Measurements from ENCODE around the gene AGBL4.

The AGBL4 gene

DNA sequence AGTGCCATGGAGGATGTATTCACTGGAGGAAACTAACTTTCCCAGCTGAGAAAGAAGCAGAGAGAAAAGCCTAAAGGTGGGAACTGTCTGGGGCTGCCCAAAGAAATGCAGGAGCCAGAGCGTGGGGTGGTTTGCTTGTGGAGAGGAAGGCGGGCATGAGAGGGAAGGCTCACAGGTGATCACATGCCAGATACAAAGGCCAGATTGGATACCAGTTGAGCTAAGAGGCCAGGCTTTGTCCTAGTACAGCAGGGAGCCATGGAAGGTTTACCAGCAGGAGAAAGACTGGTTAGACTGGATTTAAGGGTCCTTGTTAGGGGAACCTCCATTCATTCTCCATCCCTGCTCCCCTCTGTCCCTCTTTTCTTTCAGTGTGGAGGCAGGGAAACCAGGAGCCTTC lies 1313.4 kb downstream of the AGBL4 start:
- DNase-seq = no peak

DNA sequence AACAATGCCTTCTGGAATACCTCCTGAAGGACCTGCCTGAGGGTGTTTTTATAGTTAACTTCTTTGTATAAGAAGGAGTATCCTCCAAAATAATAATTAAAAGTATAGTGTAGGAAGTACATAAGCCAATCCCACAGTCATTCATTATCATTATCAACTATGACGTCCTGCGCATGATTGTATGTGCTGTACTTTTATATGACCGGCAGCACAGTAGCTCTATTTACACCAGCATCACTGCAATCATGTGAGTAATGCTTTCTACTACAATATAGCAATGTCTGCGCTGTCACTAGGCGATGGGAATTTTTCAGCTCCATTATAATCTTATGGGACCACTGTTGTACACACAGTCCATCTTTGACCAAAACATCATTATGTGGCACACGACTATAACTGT lies 1319.0 kb downstream of the AGBL4 start:
- DNase-seq = no peak

DNA sequence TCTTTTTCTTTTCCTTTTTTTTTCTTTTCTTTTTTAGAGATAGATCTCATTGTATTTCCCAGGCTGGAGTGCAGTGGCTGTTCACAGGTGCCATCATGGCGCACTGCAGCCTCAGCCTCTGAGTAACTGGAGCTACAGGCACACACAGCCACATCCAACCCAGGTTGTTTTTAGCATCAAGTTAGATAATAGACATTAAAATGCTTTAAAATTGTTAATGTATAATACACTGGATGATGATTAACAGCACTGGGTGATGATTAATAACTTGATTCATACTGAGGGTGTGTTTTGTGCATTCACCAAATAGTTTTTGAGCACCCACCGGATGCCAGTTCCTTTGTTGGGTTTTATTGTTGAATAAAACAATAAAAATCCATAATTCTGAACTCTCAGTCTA lies 1322.3 kb downstream of the AGBL4 start:
- no peak for DNase-seq

DNA sequence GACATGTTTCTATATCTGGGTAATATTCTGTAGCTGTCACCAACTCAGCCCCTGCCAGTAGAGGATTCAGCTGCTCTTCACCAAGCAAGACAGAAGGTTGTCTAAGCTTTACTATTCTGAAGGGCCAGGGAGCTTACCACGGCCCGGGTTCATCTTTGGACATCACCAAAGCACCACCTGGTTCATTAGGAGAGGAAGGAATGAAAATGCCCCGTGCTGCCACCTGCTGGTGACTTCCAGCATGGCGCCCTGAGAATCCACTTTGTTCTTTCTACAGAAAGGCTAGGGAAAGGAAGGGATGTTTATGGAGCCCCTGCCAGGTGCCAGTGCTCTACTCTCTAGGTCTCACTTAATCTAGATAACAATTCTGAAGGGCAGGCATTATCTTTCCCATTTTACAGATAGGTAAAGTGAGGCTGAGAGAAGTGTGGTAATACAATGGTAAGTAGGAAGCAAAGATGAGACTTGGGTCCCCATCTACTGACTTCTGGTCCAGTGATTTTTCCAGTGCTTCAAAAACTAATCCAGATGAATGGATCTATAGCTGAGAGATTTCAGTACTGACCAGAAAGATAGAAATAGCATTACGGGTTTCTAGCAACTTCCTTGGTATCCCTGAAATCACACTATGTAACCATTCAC lies 1326.6 kb downstream of the AGBL4 start:
- peak; percentile 38 for DNase-seq

DNA sequence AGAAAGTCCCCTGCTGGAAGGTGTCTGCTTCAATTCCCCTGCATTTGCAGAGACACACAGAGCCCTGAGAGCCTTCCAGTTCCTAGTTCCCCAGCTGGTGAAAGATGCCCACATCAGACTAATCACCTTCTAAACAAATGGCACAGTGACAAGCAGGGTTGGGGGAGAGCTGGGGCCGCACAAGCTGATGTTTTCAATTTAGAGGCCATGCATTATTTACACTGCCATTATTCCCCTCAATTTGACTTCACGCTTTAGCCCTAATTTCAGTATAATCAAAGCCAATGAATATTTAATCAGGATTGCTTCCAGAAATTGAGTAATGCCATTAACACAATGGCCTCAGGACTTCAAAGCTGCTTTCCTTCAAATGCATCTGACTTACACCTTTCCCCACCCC lies 1328.6 kb downstream of the AGBL4 start:
- peak; percentile 40 for DNase-seq

DNA sequence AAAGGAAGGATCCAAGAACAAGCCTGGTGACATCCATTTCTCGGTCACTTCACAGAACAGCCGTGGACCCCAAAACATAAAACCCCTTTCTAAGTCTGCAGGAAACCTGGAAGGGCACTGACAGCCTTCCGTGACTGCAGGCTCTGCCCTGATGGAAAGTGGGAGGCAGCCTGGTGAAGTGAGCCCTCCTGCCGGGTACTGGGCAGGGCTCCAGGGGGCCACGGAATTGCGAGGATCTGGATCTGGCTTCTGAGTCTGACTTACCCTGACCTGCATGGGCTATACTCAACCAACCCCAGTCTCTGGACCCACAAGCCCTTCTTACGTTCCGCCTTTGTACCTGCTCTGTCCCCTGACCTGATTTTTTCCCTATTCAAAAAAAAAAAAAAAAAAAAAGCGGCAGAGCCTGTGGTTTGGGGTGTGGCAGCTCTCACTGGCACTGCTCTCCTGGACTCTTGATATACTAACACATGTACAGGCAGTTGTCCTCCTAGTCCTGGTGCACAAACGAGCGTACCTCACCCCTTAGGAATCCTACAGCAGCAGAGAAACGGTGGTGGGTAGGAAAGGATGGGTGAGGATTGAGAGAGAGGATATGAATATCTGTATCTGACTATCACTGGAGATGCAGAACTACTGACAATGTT lies 1330.0 kb downstream of the AGBL4 start:
- DNase-seq = no peak

DNA sequence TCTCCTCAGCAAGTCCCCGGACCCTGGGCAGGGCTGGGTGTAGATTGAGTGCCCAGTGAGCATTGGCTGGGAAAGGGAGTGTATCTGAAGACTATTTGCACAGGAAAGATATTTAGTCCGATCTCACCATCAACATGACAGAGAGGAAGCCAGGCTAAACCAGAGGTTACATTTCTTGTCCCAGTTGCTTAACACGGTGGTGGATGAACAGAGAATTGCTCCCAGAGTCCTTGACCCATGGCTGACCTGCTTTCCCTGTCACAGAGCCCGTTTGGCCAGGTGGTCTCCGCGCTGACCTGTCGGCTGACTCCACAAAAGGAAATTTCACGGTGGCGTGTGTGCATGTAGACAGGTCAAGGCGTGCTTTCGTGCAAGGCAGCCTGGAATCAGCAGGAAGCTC lies 1330.6 kb downstream of the AGBL4 start:
- no peak for DNase-seq

DNA sequence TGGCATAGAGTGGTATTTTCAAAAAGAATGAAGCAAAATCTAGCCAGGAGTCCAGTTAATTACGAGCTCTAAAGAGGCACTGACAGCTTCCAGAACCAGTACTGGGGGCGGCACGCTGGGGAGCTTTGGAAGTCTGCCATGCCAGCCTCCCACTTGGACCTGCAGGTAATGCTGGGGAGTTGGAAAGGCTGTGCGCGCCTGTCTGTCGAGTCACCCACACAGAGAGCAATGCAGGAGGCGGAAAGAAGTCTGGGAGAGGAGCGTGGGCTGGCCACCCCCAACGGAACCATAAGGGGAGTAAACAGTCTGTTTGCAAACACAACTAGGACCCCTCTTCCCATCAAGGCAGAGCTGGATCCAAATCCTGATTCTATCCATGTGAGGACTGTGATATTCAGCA lies 1331.5 kb downstream of the AGBL4 start:
- DNase-seq = no peak

DNA sequence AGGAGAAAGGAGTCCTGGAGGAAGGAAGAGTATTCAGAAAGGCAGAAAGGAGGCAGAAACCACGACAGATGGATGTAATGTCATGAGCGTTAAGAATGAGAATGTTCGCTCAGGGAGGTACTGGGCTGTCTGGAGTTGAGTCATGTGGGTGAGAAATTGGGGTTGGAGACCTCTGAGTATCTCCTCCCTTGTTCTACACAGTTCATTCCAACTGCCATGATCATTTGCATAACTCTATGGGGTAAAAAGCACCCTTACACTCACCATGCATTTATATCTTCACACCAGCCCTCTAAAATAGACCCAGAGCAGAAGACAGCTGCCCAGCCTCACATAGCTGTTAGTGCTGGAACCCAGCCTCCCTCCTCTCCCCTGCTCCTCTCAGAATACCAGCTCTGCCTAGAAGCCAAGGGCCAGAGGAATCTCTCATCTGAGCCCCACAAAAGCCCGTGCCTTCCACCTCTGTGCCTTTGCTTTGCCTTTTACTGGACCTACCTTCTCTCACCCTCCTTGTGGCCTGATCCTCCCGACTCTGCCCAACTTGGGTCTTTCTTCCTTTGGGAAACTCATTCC lies 1332.2 kb downstream of the AGBL4 start:
- DNase-seq = no peak

DNA sequence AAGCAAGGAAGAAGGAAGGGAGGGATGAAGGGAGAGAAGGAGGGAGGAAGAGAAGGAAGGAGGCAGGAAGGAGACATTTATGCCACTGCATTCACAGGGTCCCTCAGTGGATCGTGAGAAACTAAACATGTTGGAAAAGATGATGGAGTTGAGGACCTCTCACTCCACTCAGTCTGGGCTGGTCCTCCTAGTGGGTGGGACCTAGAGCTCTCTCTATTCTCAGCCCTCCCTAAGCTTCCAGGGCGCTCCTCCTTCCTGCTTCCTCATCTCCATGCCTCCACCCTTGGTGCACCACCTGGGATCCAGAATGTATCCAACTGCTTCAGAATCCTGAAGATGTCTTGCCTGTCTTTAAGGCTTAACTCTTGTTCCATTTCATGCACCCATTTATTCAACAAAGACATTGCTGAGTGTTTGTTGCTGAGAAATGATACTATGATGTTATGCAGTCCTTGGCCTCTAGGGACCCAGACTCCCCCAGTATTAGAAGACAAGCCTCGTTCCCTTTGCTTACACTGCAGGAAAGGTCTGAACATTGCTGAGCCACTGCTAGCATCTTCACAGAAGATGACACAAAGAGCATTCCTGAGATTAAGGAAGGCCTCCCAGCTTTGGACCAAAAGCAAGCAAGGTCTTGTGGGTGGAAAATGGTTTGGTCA lies 1335.5 kb downstream of the AGBL4 start:
- no peak for DNase-seq

DNA sequence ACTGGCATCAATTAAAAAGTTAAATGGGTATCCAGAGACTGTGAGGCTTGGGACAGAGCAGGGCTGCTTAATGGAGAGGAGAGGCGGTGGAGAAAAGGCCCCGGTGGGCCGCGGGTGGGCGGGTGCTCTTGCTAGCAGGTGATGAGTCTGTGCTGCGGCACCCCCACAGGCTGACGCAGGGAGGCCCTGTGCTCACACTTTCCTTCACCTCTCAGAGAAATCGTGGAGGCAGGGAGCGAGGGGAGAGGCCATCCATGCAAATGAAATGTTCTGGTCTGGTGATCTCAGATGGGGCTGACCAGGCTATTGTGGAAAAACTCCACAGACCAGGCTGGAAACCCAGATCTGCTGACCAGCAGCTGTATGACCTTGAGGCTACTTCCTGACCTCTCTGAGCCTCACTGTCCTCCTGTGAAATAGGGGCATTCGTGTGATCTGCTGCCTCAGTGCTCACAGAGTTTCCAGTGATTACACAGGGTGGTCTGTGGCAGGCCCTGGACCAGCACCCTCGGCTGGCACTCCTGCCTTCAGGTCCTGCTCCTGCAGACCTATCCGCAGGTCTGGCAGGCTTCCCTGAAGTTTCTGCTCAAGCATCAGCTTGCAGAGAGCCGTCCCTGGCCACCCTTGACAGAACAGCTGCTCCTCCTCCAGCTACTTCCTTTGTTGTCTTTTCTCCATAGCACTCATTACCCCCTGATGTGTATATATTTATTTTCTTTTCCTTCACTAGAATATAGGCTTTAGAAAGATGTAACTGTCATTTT lies 1336.3 kb downstream of the AGBL4 start:
- DNase-seq = no peak

DNA sequence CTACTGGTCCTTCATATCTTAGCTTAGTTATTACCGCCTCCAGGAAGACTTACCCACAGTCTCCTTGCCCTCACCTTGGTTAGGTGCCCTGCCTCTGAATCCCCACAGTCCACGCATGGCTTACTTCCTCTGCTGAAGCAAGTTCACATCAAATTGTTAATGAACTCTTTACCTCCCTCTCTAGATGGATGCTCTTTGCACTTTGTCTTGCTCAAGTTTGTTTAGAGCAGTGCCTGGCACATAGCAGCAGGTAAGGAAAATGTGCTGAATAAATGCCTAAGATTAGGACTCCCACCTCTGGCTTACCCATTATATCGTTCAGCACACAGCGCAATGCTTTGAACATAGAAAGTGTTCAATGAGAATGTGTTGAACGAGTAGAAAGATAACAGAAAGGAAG lies 1337.6 kb downstream of the AGBL4 start:
- no peak for DNase-seq

DNA sequence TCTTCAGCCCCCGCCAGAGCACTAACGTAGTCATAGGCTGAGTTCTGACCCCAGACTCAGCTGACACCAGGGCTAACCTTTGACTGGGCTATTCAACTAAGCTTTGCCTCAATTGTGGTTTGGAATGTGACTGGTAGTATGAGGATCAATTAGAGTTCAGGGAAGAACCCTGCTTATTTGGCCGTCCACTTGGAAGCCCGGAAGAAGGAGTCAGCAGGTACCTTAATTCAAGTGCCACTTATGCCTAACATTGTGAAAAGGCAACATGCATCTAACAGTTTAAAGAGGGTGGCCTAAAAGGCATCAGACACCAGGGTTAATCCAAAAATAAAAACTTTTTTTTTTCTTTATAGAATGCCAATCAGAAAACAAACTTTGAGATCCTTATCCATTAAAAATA lies 1339.4 kb downstream of the AGBL4 start:
- DNase-seq = no peak

DNA sequence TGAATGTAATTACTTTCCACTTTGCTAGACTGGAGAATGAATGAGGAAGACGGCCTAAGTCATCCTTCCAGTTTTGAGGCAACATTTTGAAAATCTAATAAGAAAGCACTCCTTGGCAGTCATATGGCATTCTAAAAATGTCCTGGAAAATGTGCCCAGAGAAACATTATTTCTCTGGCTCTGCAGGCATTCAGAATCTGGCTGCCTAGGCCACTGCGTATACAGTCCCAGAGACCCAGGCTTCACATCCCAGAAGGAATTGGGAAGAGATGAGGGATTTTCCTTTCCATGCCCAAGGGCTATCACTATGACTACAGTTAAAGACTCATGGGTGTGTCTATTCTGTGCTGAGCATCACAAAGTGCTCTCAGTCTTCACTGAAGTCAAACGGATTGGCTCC lies 1339.9 kb downstream of the AGBL4 start:
- no peak for DNase-seq

DNA sequence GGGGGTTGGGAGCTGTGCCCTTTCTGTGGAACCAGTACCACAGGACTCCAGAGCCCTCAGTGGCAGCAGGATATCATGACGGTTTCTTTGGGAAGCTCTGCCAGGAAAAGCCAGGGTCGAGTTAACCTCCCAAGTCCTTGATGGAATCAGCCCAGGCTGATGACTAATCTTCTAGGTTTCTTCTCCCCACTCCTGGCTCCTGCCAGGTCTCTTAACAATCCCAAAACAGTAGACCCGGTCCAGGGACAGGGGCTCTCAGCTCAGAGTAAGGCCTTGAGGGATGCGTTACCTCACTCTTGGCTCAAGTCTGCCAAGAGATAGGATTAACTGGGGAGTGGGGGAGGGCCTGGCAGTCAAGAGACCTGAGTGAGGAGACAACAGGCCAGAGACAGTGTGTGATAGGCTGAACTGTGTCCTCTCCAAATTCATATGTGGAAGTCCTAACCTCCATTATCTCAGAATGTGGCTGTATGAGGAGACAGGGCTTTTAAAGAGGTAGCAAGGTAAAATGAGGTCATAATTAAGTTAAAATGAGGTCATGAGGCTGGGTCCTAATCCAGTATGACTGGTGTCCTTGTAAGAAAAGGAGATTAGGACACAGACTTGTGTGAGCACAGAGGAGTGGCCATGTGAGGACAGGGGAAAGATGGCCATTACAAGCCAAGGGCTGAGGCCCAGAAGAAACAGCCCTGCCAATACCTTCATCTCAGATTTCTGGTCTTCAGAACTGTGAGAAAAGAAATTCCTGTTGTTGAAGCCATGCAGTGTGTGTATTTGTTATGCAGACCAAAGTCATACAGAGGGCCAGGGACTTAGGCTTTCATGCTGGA lies 1342.1 kb downstream of the AGBL4 start:
- no peak for DNase-seq

DNA sequence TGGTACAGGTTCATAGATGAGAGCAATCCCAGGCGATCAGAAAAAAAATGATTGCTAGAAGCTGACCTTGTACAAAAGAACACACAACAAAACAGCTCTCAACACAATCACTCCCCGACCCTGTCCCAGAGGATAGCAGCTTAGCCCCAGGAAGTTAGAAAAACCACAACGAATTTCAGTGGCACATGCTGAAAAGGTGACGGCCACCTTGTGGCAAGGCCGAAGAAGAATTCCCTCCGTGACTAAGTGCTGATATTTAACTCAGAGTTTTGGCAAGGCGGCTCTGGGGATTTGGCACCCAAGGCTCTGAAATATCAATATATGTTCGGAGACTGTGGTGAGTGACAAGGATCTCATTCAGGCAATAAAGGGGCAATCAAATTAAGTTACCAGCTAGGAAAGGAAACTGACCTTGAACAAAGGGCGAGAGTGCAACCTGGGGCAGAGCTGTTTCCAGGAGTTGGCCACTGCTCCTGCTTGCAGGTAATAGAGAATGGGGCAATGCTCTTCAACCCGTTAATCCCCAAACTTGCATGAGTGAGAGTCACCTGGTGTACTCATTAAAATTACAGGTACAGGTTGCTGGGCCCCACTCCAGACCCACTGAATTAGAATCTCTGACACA lies 1343.2 kb downstream of the AGBL4 start:
- DNase-seq = no peak

DNA sequence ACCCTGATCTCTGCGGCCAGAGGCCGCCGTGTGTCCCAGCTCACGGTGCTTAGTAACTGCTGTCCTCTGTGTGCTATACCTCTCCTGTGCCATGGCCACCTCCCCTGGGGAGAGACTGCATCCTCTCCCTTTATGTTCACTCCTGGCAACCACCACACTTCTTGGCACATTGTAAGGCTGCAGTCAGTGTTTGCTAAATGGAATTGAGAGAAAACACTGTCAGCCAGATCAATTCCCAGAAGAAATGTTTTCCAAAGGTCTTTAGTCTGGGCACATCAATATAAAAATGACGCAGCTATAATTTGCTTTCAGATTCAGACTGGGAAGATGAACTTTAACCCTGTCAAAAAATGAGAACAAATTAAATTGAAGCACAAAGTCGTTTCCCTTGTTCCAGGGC lies 1343.9 kb downstream of the AGBL4 start:
- no peak for DNase-seq

DNA sequence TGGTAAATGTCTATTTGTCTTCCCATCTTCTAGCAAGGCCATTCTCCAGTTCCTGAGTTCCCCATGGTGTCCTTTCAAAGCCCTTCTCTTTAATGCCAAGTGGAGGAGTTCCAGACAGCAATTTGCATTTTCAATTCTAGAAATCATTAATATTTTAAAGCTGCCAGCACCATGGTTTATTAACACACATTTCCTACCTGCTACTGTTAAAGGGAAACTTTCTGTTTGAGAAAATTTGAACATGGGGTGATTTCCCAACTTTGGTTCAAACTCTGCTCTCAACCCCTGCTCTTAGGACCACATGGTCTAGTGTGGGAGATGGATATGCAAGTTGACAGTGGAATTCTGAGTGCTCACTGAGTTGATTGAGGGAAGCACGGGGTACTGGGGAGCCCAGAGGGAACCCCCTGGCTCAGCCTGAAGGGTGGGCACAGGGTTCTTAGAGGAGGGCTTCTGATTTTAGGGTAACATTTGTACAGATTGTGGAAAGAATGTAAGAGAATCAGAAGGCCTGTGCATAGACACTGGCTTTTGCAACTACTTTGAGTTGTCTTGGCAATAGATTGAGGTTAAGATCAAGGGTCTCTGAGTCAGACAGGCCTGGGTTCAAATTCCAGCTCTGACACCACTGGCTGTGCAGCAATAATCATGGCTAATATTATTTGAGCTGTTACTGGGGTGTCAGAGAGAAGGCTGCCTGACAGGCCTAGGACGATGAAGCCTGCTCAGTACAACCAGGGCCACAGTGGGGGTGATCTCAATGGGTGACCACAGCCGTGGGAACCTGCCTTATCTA lies 1344.8 kb downstream of the AGBL4 start:
- DNase-seq = no peak

DNA sequence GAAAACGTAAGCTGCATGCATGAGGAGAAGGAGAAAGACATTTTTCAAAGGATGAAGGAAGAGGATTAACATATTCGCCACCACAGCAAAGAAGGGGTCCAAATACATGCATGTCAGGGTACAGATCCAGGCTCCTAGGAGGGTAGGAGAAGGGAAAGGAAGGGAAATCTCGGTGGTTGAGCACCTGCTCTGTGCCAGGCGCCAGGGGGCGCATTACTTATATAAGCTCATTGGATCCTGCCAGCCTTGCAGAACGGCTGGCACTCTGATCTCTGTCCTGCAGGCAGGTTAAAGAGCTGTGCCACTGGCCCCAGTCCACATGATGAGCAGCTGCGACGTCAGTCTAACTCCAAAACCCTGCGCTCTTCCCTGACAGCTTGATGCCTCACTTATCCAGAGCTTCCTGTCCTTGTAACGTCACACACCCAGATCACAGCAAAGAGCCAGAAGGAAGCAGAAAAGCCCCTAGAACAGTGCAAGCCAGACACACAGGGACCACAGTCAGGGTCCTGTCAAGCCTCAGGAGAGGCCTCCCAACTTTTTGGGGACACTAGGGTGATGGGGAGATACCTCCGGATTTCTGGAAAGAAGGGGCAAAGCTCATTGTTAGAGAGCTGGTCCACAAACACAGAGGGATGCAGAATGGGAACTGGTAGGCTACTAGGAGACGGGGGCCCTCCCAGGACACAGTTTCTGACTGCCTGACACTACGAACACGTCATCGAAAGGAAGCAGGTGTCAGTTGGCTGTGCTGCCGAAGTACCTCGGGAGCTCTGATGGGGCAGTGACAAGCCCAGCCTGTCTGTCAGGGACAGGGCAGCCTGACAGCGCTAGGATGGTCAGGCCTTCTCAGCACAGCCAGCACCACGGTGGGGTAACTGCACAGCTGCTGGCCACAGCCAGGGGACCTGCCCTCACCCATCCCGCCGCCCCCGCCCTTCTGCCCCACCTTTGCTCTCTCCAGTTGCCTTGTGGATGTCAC lies 1346.2 kb downstream of the AGBL4 start:
- DNase-seq = peak; percentile 77

DNA sequence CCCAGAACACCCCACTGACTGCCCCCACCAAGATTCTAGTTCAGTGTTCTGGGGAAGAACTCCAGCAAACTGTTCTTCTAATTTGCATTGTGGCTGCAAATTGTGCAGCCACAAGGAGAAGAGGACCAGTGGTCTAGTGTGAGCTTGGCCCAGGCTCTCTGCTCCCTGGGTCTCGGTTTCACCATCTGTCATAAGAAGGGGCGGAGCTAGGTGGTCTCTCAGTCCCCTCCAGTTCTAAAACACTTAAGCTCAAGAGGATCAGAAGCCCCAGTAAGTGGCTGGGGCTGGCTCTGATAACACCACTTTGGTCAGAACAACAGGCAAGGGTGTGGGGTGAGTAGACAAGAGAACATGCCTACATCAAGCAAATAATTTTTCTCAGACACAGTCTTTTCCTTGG lies 1346.9 kb downstream of the AGBL4 start:
- no peak for DNase-seq

Measured in NCI-H1694 treated with DMSO at 0.1 percent for 48 hours (cell line).